GM19240 (cell line): ENCODE data around the gene GNG3.
"Not testable (repeated sequence)": the region's sequence is repeated elsewhere in the genome, so short reads cannot be mapped to it uniquely, and the experiment has no call there.

Experiments used
- DNase-seq: peaks from one replicate; pipeline ENCODE4 v3.0.0; 2011; ENCODE audit warnings: low spot score; ENCODE audit not compliant: insufficient read length

Gene GNG3

DNA sequence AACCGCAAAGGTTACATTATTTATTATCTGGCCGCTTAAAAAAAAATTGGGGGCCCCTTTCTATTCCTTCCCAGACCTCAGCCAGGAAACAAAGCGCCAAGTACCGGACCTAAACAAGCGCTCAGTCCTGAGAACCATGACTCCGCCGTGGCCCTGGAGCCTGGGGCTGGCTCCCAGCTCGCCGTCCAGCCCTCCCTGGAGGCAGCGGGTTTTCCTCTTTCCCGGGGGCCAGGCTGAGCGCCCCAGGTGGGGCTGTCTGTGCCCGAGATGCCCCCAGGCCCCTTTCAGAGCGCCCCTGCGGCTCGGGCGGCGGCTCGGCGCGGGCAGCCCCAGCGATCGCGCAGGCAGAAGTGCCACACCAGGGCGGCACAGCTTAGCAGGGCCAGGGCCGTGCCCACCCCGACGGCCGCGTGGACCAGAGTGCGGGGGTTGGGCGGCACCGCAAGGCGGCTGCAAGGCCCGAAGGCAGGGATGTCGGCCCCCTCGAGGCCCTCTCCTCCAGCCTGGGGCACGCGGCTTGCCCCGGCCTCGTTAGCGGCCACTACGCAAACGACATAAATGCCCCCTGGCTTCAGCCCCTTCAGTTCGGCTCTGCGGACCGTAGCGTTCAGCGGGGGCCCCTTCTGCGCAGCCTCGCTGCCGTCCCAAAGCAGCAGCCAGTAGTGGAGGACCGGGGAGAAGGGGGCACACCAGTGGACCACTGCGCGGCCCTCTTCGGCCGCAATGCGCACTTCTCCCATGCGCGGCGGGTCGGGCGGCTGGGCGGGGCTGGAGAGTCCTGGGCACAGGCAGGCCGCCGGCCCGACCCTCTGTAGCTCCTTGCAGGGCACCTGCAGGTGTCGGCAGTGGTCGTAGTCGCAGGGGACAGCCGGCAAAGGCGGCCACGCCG lies 19.7 kb upstream of the GNG3 start:
- DNase-seq, result no peak

DNA sequence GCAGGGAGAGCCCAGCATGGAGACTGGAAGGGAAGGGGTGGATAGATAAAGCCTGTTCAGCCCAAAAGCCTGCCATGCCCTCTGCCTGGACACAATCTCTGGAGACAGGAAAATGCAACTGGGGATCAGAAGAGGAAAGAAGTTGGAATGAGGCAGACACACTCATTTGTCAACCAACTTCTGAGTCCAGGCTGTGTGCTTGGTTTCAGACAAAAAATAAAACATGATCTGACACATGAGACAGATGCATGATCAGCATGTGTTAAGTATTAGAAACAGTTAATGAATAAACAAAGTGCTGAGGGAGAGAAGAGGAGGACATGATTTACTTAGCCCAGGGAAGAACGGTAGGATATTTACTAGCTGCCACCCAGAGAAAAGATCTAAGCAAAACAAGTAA lies 19.0 kb upstream of the GNG3 start:
- no peak for DNase-seq

DNA sequence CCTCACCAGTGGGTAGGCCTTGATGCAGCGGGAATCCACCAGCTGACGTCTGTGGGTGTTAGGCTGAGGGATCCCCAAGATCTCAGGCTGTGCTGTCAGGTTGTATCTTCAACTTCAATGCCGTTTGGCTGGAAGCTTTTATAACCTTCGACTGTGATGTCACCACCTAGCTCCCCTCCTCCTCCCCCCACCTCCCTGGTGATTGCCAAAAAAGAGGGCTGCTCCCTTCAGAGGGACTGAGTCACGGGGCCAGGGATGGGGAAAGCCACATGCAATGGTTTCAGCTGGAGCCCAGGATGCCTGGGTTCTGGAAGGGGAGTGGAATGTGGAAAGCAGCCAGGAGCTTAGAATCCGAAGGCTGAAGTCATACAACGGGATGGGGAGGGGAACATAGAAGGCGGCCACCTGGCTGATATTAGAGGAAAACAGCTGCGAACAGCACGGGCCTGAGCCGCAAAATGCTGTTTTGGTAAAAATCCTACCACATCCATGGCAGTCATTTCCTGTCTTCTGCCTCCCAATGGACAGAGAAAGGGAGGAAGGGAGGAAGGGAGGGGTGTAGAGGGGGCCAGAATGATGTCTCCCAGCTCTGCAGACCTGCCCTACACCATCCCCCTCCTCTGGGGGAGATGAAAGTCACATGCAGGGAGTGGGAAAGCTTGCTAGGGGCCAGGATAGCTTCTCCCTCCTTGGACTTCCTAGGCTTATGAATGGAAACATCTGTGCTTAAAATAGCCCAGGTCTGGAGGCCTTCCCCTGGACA lies 17.9 kb upstream of the GNG3 start, which contains the start of gene LRRN4CL:
TSS of gene LRRN4CL (minus strand) at position 110 of the 763 bp plus-strand sequence. CDS start 1,022 bp downstream, outside the sequence.
- DNase-seq, result no peak

GRCh38 chr11:62693624-62694023 lies 13.9 kb upstream of the GNG3 start:
- DNase-seq, result not testable (repeated sequence)

- peak; percentile 76 for DNase-seq
Observed at GRCh38 chr11:62694455-62695167, 12.9 kb upstream of the GNG3 start.

- DNase-seq, result no peak
Observed at GRCh38 chr11:62702246-62702645, 5.2 kb upstream of the GNG3 start.

GRCh38 chr11:62703921-62704320 lies 3.6 kb upstream of the GNG3 start:
- not testable (repeated sequence) for DNase-seq

GRCh38 chr11:62705413-62705812 lies 2.1 kb upstream of the GNG3 start:
- no peak for DNase-seq

DNA sequence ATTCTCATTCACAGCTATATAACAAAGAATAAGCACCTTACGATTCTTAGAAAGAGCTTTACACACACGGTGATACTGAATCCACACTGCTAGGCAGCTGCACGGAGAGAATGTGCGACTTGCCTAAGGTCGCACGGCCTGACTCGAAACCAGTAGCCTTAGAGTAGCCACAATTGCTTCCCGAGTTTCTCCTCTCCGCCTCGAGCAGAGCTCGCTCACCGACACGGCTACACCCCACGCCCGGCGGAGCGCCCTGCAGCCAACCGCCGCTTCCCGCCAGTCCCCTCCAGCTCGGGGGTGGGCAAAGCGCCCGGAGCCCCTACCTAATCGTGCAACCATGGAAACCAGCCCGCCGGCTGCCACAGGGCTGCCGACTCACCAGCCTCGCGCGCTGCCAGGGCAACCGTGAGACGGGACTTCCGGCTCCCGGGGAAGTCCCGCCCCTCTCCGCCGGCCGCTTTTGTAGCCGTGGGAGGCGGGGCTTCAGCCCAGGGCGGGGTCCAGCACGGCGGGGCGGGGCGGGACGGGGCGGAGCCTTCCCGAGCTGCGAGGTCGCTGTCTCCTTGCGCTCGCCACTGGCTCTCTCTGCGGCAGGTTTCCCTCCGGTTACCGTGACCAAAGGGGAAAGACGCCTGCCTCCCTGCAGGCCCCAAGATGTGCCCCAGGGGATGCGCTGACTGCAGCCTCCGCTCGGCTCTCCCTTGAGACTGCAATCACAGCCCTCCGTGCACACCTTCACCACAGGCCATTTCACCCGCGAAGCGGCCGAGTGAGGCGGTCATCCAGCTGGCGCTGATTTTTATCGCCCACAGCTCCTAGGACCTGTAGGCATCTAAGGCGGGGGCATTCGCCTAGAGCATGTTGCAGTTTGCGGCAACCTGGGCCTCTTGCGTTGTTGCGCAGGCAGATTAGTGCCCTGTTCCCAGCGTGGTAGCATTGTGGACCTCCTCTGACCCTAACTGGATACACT lies 1.3 kb upstream of the GNG3 start:
- peak; percentile 72 for DNase-seq

GRCh38 chr11:62706850-62707247 lies 627 bp upstream of the GNG3 start:
- no peak for DNase-seq

DNA sequence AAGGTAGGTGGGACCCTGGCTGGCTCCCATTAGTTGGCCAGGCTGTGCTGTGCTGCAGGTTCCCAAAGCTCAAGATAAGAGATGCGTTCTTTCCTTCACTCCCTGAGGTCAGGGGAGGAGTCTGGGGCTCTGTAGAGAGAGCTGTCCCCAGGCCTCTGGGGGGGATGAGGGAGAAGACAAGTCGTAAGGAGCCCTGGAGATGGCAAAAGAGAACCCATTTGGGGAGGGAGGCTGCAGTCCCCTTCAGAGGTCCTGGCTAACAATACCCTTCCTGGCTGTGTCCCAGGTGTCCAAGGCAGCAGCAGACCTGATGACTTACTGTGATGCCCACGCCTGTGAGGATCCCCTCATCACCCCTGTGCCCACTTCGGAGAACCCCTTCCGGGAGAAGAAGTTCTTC lies 916 bp downstream of the GNG3 start:
- no peak for DNase-seq

DNA sequence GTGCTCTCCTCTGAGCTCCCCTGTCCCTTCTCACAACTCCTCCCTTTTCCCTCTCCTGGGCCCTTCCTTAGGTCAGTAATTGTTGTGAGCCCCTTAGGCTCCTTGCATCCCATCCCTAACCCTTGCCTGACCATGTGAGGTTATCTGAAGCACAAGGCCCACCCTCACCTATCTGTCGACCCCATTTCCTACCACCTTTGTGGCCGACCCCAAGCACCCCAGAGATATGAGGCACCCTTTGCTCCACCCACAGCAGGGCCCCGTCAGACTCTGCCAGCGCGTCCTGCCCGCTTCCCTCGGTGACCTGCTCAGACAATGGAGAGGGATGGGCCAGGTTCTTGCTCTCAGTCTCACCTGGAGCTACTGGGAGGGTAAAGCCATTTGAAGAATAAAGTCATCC lies 1.3 kb downstream of the GNG3 start:
- DNase-seq, result no peak

GRCh38 chr11:62709247-62710000 lies 1.9 kb downstream of the GNG3 start:
- DNase-seq, result peak; percentile 85

- no peak for DNase-seq
Observed at GRCh38 chr11:62710001-62710345, 2.5 kb downstream of the GNG3 start.

GRCh38 chr11:62712276-62712812 lies 4.9 kb downstream of the GNG3 start:
- no peak for DNase-seq

DNA sequence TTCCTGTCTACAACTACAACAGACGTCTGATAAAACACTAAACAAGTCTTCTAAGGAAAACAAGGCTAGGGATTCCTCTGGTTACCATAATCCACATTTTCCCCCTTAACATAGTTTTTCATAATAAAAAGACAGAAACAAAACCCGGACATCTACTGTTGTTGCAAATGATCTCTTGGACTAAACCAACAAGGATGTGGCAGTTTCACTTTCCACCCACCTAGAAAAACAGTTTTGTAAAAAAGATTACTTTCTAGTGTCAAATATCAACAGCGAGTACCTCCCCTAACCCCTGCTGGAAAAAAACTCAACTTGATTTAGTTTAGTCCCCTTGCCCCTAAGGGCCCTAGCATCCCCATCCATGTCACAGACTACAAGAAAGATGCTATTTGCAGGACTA lies 5.4 kb downstream of the GNG3 start:
- no peak for DNase-seq

DNA sequence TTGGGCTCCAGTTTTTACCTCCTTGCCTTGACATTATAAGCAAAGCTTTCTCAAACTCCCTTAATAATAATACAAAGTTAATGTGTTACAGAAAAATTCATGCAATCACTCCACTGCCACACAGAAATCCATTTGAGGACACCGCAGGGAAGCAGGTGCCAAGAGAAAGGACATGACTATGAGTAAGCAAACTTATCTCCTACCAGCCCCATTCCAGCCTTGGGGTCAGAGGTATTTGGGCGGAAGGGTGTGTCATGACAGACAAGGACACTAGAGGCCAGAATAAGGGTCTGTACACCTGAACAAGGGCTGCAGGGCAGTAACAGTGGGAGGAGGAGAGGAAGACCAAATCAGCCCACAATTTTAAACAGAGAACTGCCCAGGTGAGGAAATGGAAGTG lies 5.9 kb downstream of the GNG3 start:
- no peak for DNase-seq

DNA sequence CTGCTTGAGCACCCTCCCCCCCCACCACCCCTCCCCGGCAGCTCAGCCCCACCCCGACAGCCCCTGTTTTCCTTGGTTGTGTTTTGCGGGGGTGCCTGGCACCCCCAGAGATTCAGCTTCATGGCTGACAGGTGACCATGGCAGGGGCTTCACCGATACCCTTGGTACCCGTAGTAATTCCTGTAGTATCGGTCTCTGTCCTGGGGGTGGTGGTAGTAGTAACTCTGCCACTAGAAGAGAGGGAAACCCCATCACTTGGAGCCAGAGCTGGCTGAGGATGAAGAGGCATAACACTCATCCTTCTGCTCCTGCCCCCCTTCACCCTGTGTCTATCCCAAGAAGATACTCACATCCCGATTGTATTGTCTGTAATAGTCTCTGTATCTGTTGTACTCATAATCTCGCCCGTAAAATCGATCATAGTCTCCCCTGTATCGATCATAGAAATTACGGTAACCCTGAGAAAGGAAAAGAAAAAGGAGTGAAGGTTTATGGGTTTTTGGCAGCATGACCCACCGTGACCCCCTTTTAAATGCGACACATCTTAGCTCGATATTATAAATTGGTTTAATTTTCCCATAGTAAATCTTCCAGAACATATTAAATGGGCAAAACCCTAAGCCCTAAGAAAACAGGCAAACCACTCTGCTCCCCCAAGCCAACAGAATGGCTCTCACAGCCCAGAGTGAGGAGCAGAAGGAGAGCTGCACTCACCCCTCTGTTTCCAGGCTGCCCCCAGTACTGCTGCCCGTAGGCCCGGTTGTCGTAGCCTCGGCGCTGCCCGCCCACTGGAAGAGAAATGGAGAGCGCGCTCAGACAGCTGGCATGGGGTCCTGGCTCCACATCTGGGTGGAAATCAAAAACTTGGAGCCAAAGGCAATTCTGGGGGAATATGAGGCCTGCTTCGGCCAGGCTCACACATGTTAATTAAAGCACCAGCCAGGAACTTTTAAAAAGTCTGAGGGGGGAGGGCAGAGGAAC lies 8.0 kb downstream of the GNG3 start:
- DNase-seq, result no peak

- DNase-seq, result no peak
Observed at GRCh38 chr11:62716206-62716605, 8.7 kb downstream of the GNG3 start.
